HCT116 (cell line): ENCODE measurements around the gene TUBB1.

Experiments
- EZH2phosphoT487 ChIP-seq: fragments of 200-600 bp; IDR thresholded peaks from 2 replicates; pipeline ENCODE4 v1.6.1; 2018; ENCODE audit warnings: antibody characterized with exemption, borderline replicate concordance
- FOSL1 ChIP-seq: IDR thresholded peaks from 2 replicates; pipeline ENCODE4 v1.6.1; 2012; ENCODE audit warnings: low read depth
- POLR2A ChIP-seq: IDR thresholded peaks from 2 replicates; pipeline ENCODE4 v1.7.0; 2011; ENCODE audit warnings: borderline replicate concordance; ENCODE audit not compliant: insufficient read depth, insufficient read length; ENCODE audit errors: extremely low read depth
- POLR2AphosphoS5 ChIP-seq: IDR thresholded peaks from 2 replicates; pipeline ENCODE4 v1.6.1; 2011; ENCODE audit warnings: mild to moderate bottlenecking, low read depth, low read length, moderate library complexity
- TCF7L2 ChIP-seq: IDR thresholded peaks from 2 replicates; pipeline ENCODE4 v1.7.0; 2011; ENCODE audit warnings: borderline replicate concordance, inconsistent platforms; ENCODE audit not compliant: insufficient read depth, insufficient read length; ENCODE audit errors: extremely low read depth
- TF ChIP-seq, protein P1 (sequence below), 3 experiments: fragments of 200-600 bp in 1 of 3; sonication (generic) in 1 of 3; IDR thresholded peaks in 2 of 3; conservative IDR thresholded peaks in 1 of 3; 2 replicates each; pipeline ENCODE4 v1.5.1; 2012 to 2017; ENCODE audit warnings: low read depth in 2 of 3, low read length in 2 of 3, antibody characterized with exemption in 1 of 3, borderline replicate concordance in 1 of 3, control low read depth in 1 of 3, mild to moderate bottlenecking in 1 of 3, mixed read lengths in 1 of 3, mixed run types in 1 of 3, moderate library complexity in 1 of 3; ENCODE audit not compliant: insufficient read depth in 1 of 3

DNA sequence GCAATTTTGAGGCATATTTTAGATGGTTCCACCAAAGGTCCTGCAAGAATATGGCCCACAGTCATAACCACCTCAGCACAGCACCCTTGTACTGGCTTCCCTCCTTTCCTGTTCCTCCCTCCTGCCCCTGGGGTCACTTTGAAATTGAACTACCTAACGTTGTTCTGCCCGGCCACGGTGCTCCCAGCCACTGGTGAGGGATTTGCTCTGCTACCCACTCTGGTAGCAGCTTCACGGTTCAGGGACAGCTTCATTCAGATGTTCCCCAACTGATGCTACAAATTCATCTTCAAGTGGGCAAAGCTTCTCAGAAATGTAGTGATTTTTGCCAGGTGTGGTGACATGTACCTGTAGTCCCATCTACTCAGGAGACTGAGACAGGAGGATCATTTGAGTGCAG, 46.0 kb upstream of the TUBB1 start:
- TF ChIP-seq, protein P1, sequence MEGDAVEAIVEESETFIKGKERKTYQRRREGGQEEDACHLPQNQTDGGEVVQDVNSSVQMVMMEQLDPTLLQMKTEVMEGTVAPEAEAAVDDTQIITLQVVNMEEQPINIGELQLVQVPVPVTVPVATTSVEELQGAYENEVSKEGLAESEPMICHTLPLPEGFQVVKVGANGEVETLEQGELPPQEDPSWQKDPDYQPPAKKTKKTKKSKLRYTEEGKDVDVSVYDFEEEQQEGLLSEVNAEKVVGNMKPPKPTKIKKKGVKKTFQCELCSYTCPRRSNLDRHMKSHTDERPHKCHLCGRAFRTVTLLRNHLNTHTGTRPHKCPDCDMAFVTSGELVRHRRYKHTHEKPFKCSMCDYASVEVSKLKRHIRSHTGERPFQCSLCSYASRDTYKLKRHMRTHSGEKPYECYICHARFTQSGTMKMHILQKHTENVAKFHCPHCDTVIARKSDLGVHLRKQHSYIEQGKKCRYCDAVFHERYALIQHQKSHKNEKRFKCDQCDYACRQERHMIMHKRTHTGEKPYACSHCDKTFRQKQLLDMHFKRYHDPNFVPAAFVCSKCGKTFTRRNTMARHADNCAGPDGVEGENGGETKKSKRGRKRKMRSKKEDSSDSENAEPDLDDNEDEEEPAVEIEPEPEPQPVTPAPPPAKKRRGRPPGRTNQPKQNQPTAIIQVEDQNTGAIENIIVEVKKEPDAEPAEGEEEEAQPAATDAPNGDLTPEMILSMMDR (IDR thresholded peaks at IDR 0.05 in 2 of 3, conservative IDR thresholded peaks at IDR 0.05 in 1 of 3; ENCODE audit: borderline replicate concordance in 1 of 3, insufficient read depth in 1 of 3, low read depth in 2 of 3, low read length in 2 of 3) = no peak
- TF ChIP-seq POLR2A = no peak
- TF ChIP-seq EZH2phosphoT487 = no peak
- TF ChIP-seq POLR2AphosphoS5 = no peak
- no peak for TF ChIP-seq FOSL1
- TF ChIP-seq TCF7L2 = no peak
